Lower lobe of right lung (tissue), 2 donors: ENCODE results near the gene PP2D1. TPM values are rescaled to one million over a fixed set of nuclear protein-coding genes. Genes with fewer than 3 reads are reported as not detected.

Experiments
- ATAC-seq, 2 donors: fragments of 200-7000 bp; cut with Tn5 transposase; one replicate each; pipeline ENCODE4 v1.9.1; 2020 to 2022; ENCODE audit warnings: mild to moderate bottlenecking in 2 of 2, moderate library complexity in 2 of 2
- DNase-seq: peaks from one replicate; pipeline ENCODE4 v3.0.0-alpha.2; 2020
- H3K27ac ChIP-seq: fragments of 200-600 bp; one replicate; pipeline ENCODE4 v1.8.0; 2022
- H3K27me3 ChIP-seq: fragments of 200-600 bp; one replicate; pipeline ENCODE4 v1.8.0; 2022; ENCODE audit warnings: low read depth
- H3K36me3 ChIP-seq: fragments of 200-600 bp; one replicate; pipeline ENCODE4 v1.8.0; 2022; ENCODE audit warnings: mild to moderate bottlenecking
- H3K4me1 ChIP-seq: fragments of 200-600 bp; one replicate; pipeline ENCODE4 v1.8.0; 2022
- H3K4me3 ChIP-seq: fragments of 200-600 bp; one replicate; pipeline ENCODE4 v1.8.0; 2022; ENCODE audit warnings: mild to moderate bottlenecking
- H3K9me3 ChIP-seq: fragments of 200-600 bp; one replicate; pipeline ENCODE4 v1.8.0; 2022
- CTCF ChIP-seq: fragments of 200-600 bp; IDR thresholded peaks from one replicate; pipeline ENCODE4 v1.8.0; 2022; ENCODE audit warnings: antibody characterized with exemption, mild to moderate bottlenecking
- intact Hi-C: fragments of 100-400 bp; cut with DNase I; formaldehyde crosslinking; loops from one replicate; pipeline ENCODE4 v1.11.0; 2022
- total RNA-seq: library from RNA; stranded (reverse); fragmentation: NEBNext Ultra II Directional; extraction: Animal tissue kit (Norgen Biotek cat#: 25700); gene quantifications from one replicate; pipeline ENCODE4 v1.2.1, GENCODE V29; 2021
- donor health status: DM: no; HTN: yes; CAD: no; lungs with severe emphysema.

The PP2D1 gene
- total RNA-seq, 1 donor from 2014 or later = not detected

- no peak for DNase-seq
- Histone ChIP-seq H3K27ac (no peak overlapping the region), H3K4me1 (no peaks in the 10 kb centered on the region), H3K4me3 (no peak overlapping the region), H3K9me3 (no peaks in the 10 kb centered on the region), H3K36me3 (no peaks in the 10 kb centered on the region), H3K27me3 (no peaks in the 10 kb centered on the region)
- ATAC-seq = no peak
- intact Hi-C loops = no loop called here
- TF ChIP-seq CTCF = no peak
These were observed 74.4 kb downstream of the PP2D1 start for GRCh38 chr3:19937459-19938294.

Other genes starting within 250 kb of the PP2D1 start
- 5.6 TPM for gene EFHB, start 78.0 kb downstream of the PP2D1 start, total RNA-seq
- gene RAB5A, start 65.2 kb downstream of the PP2D1 start, total RNA-seq = 68.9 TPM
- 41.4 TPM for gene KAT2B, start 28.2 kb upstream of the PP2D1 start, total RNA-seq
- 0.71 TPM for gene SGO1, start 173.9 kb upstream of the PP2D1 start, total RNA-seq